ENCODE data around the gene ACBD7. TPM values are rescaled to one million over a fixed set of nuclear protein-coding genes. Genes with fewer than 3 reads are reported as not detected.

The ACBD7 gene
- total RNA-seq, 1 experiment from 2014 or later: 5.9 TPM

DNA sequence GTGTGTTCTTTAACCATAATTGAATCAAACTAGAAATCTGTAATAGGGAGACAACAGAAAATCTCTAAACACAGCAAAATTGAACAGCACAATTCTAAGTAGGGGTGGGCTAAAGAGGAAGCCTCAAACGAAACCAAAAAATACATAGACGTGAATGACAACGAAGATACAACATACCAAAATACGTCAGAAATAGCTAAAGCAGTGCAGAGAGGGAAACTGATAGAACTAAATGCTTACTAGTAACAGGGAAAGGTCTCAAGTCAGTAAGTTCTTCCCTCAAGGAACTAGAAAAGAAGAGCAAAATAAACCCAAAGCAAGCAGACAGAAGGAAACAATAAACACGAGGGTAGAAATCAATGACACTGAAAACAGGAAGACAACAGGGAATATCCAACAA lies 27.6 kb upstream of the ACBD7 start:
- no peak overlapping the region for H3K27ac ChIP-seq
- 0 out of 2 replicates have a peak, but pooled peaks cover 3% of the 10 kb centered on the region for H3K36me3 ChIP-seq (ENCODE audit: low read depth)
- TF ChIP-seq, protein P1, sequence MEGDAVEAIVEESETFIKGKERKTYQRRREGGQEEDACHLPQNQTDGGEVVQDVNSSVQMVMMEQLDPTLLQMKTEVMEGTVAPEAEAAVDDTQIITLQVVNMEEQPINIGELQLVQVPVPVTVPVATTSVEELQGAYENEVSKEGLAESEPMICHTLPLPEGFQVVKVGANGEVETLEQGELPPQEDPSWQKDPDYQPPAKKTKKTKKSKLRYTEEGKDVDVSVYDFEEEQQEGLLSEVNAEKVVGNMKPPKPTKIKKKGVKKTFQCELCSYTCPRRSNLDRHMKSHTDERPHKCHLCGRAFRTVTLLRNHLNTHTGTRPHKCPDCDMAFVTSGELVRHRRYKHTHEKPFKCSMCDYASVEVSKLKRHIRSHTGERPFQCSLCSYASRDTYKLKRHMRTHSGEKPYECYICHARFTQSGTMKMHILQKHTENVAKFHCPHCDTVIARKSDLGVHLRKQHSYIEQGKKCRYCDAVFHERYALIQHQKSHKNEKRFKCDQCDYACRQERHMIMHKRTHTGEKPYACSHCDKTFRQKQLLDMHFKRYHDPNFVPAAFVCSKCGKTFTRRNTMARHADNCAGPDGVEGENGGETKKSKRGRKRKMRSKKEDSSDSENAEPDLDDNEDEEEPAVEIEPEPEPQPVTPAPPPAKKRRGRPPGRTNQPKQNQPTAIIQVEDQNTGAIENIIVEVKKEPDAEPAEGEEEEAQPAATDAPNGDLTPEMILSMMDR (conservative IDR thresholded peaks at IDR 0.05): no peak
- no peak for TF ChIP-seq EZH2 (IDR thresholded peaks at IDR 0.05; ENCODE audit: low read depth)
- H3K4me2 ChIP-seq: no peak overlapping the region
- no peaks in the 10 kb centered on the region for H3F3A ChIP-seq (ENCODE audit: insufficient read depth, low read depth)
- H3K9me3 ChIP-seq (ENCODE audit: insufficient read depth, low read depth): no peaks in the 10 kb centered on the region
- no peaks in the 10 kb centered on the region for H4K20me1 ChIP-seq (ENCODE audit: insufficient read depth)
- no peak overlapping the region for H3K4me3 ChIP-seq
- ChIA-PET CTCF (no interaction called here), POLR2A (ENCODE audit: unreplicated experiment) (no interaction called here)
- H2AFZ ChIP-seq: no peak overlapping the region
- BruUV-seq (replicated peaks): no TSS peak
- DNase-seq: no peak
- H3K4me1 ChIP-seq (replicated peaks; ENCODE audit: insufficient read depth): no peaks in the 10 kb centered on the region
- no peaks in the 10 kb centered on the region for H3K79me2 ChIP-seq (ENCODE audit: low read depth)
- H3K27me3 ChIP-seq (ENCODE audit: insufficient read depth, low read depth): no peaks in the 10 kb centered on the region
- H3K9me2 ChIP-seq (ENCODE audit: insufficient read depth): no peaks in the 10 kb centered on the region
- intact Hi-C loops (cut with micrococcal nuclease; ENCODE audit: unreplicated experiment): no loop called here

DNA sequence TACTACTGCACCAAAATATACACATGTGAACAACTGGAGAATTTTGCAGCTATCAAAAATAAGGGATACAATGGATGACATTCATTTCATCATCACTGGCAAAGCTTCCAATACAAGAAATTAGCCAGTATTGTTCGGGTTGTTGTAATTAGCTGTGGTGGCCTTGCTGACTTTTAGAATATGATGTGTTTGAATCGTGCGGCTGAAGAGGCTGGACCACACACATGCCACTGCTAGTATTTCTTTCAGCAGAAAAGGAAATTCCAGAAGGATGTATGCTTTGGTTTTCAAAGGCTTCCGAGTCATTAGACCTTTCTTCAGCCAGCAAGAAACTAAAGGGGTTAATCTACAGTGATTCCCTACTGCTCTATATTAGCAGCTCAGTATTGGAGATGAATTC lies 25.2 kb upstream of the ACBD7 start:
- Histone ChIP-seq H3K27me3 (ENCODE audit: insufficient read depth, low read depth) (no peaks in the 10 kb centered on the region), H3K36me3 (ENCODE audit: low read depth) (0 out of 2 replicates have a peak, but pooled peaks cover 3% of the 10 kb centered on the region), H3K4me2 (no peak overlapping the region), H4K20me1 (ENCODE audit: insufficient read depth) (no peaks in the 10 kb centered on the region), H3K79me2 (ENCODE audit: low read depth) (no peaks in the 10 kb centered on the region), H3K27ac (no peak overlapping the region), H2AFZ (no peak overlapping the region), H3K4me3 (no peak overlapping the region), H3K9me3 (ENCODE audit: insufficient read depth, low read depth) (no peaks in the 10 kb centered on the region), H3F3A (ENCODE audit: insufficient read depth, low read depth) (peaks cover 4% of the 10 kb centered on the region; the same call in 1 of the 2 replicates), H3K4me1 (replicated peaks; ENCODE audit: insufficient read depth) (no peaks in the 10 kb centered on the region), H3K9me2 (ENCODE audit: insufficient read depth) (no peaks in the 10 kb centered on the region)
- no peak for TF ChIP-seq EZH2 (IDR thresholded peaks at IDR 0.05; ENCODE audit: low read depth)
- TF ChIP-seq, protein P1 (conservative IDR thresholded peaks at IDR 0.05): no peak
- intact Hi-C loops (cut with micrococcal nuclease; ENCODE audit: unreplicated experiment): no loop called here
- ChIA-PET POLR2A (ENCODE audit: unreplicated experiment) (no interaction called here), CTCF (no interaction called here)
- DNase-seq: no peak
- no TSS peak for BruUV-seq (replicated peaks)

DNA sequence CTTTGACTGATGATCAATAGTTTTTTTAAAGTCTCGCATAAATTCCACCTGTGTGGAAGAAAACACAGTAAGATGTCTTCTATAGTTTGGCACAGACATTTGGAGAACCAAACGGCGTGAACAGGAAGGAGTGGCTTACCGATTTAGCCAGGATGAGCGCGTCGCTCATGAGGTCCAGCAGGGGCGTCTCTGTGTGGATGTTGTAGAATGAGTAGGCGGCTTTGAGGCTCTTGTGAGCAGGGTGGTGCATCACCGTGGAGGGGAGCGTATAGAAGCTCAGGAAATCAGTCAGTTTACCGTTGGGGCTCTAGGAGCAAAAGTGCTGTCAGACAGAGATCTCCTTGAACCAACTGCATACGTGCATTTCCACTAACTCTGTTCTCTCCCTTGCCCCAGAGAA lies 24.1 kb upstream of the ACBD7 start:
- Histone ChIP-seq H3K9me3 (ENCODE audit: insufficient read depth, low read depth) (no peaks in the 10 kb centered on the region), H3K9me2 (ENCODE audit: insufficient read depth) (no peaks in the 10 kb centered on the region), H4K20me1 (ENCODE audit: insufficient read depth) (0 out of 2 replicates have a peak, but pooled peaks cover 1% of the 10 kb centered on the region), H3K4me1 (replicated peaks; ENCODE audit: insufficient read depth) (no peaks in the 10 kb centered on the region), H3K4me2 (no peak overlapping the region), H3K27me3 (ENCODE audit: insufficient read depth, low read depth) (no peaks in the 10 kb centered on the region), H3K27ac (no peak overlapping the region), H2AFZ (no peak overlapping the region), H3K36me3 (ENCODE audit: low read depth) (0 out of 2 replicates have a peak, but pooled peaks cover 3% of the 10 kb centered on the region), H3F3A (ENCODE audit: insufficient read depth, low read depth) (peaks cover 9% of the 10 kb centered on the region; the same call in 1 of the 2 replicates), H3K79me2 (ENCODE audit: low read depth) (no peaks in the 10 kb centered on the region), H3K4me3 (no peak overlapping the region)
- POLR2A ChIA-PET (ENCODE audit: unreplicated experiment): no interaction called here
- intact Hi-C loops (cut with micrococcal nuclease; ENCODE audit: unreplicated experiment): no loop called here
- TF ChIP-seq, protein P1 (conservative IDR thresholded peaks at IDR 0.05): no peak
- no peak for TF ChIP-seq EZH2 (IDR thresholded peaks at IDR 0.05; ENCODE audit: low read depth)
- DNase-seq: no peak
- no TSS peak for BruUV-seq (replicated peaks)
- CTCF ChIA-PET: no interaction called here

Measured in PC-9 (cell line).